WERI-Rb-1 (cell line): Measurements from ENCODE around the gene CSNK2A3.

Source experiments
- DNase-seq: peaks from one replicate; pipeline ENCODE4 v3.0.0-alpha.2; 2020
- H3K27ac ChIP-seq: fragments of 250-450 bp; sonication (Bioruptor Pico); 2 replicates; pipeline ENCODE4 v1.5.1; 2020; ENCODE audit warnings: mild to moderate bottlenecking, moderate library complexity
- H3K27me3 ChIP-seq: fragments of 250-450 bp; sonication (Bioruptor Pico); 2 replicates; pipeline ENCODE4 v1.5.1; 2021; ENCODE audit warnings: mild to moderate bottlenecking, low read depth, moderate library complexity; ENCODE audit not compliant: insufficient read depth, severe bottlenecking
- H3K36me3 ChIP-seq: fragments of 250-450 bp; sonication (Bioruptor Pico); 2 replicates; pipeline ENCODE4 v1.5.1; 2020; ENCODE audit warnings: mild to moderate bottlenecking, moderate library complexity
- H3K4me3 ChIP-seq: 2 replicates; pipeline ENCODE4 v1.5.1; 2011; ENCODE audit warnings: low read depth, mild to moderate bottlenecking, control low read depth, low read length
- H3K9me3 ChIP-seq: fragments of 250-450 bp; sonication (Bioruptor Pico); 2 replicates; pipeline ENCODE4 v1.5.1; 2021; ENCODE audit warnings: mild to moderate bottlenecking, moderate library complexity; ENCODE audit not compliant: severe bottlenecking
- TF ChIP-seq, protein P1 (sequence below): IDR thresholded peaks from 2 replicates; pipeline ENCODE4 v1.5.1; 2011; ENCODE audit warnings: low read depth, mild to moderate bottlenecking, control low read depth, inconsistent platforms, low read length

The CSNK2A3 gene

DNA sequence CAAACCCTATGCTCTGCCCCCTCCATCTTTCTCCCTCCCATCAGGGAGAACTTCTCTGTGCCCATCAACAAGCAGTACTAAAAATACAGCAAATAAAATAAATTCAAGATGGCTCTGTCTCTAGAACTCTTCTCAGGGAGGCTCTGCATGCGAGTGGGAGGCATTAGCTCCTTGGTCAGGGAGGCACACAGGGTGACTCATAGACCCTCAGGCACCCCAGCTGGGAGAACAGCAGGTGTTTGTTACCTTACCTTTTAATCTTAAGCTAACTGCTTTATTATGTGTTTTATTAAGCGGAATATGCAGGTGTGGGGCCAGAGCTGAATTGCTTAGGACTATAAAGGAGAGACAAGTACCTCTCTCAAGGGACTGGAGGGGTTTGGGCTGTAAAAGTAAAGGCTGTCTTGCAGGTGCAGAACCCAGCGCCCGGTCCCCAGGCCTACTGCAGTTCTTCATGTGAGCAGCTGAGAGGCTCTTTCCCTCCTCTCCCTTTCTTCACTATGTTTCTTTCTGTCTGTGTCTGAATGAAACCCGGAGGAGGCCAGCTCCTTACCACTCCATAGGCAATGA is 20.8 kb downstream of the CSNK2A3 start:
- TF ChIP-seq, protein P1, sequence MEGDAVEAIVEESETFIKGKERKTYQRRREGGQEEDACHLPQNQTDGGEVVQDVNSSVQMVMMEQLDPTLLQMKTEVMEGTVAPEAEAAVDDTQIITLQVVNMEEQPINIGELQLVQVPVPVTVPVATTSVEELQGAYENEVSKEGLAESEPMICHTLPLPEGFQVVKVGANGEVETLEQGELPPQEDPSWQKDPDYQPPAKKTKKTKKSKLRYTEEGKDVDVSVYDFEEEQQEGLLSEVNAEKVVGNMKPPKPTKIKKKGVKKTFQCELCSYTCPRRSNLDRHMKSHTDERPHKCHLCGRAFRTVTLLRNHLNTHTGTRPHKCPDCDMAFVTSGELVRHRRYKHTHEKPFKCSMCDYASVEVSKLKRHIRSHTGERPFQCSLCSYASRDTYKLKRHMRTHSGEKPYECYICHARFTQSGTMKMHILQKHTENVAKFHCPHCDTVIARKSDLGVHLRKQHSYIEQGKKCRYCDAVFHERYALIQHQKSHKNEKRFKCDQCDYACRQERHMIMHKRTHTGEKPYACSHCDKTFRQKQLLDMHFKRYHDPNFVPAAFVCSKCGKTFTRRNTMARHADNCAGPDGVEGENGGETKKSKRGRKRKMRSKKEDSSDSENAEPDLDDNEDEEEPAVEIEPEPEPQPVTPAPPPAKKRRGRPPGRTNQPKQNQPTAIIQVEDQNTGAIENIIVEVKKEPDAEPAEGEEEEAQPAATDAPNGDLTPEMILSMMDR: no peak
- Histone ChIP-seq H3K4me3 (no peak overlapping the region), H3K36me3 (no peaks in the 10 kb centered on the region), H3K27me3 (no peaks in the 10 kb centered on the region), H3K27ac (no peak overlapping the region), H3K9me3 (no peaks in the 10 kb centered on the region)
- DNase-seq: no peak

DNA sequence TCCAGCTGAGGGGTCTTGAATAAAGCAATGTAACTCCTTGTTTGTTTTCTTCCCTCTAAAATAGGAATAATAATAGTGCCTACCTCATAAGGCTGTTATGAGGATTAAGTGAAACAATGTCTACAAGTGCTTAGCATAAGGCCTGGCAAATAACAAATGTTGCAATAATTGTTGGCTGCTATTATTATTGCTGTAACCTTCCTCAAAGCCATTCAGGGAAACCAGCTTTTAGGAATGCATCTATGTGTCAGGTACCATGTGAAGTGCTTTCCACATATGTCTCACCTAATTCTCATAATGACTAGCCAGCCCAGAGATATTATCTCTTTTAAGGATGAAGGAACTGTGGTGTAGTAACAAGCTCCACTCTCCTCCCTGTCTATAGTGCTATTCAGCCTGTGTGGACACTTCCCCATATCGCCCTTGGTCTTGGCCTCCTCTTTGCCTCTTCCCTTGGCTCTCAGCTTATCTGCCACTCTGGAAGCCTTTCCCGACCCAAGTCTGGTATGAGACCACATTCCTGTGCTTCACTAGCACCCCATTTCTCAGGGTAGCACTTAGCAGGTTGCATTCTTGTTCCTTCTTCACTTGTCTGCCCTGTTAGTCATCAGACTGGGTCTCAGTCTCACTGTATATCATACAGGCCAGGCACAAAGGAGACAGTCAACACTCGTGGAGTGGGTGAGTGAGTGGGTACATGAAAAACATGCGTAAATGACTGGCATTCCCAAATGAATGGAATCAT is 23.8 kb downstream of the CSNK2A3 start:
- H3K4me3 ChIP-seq: no peak overlapping the region
- H3K27me3 ChIP-seq: no peaks in the 10 kb centered on the region
- H3K36me3 ChIP-seq: no peaks in the 10 kb centered on the region
- no peak overlapping the region for H3K27ac ChIP-seq
- TF ChIP-seq, protein P1: no peak
- no peaks in the 10 kb centered on the region for H3K9me3 ChIP-seq
- DNase-seq: no peak

DNA sequence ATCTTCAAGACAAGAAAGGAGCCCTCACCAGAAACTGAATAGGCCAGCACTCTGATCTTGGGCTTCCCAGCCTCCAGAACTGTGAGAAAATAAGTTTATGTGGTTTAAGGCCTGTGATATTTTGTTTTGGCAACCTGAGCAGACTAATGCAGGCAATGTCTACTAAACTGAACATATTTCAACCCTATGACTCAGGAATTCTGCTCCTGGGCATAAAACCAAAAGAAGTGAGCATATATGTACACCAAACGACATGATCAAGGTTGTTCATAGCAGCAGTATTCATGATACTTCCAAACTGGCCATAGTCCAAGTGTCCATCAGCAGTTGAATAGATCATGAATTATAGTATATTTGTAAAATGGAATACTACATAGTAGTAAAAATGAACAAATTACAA is 29.0 kb downstream of the CSNK2A3 start:
- TF ChIP-seq, protein P1: no peak
- no peak for DNase-seq
- Histone ChIP-seq H3K36me3 (no peaks in the 10 kb centered on the region), H3K9me3 (no peaks in the 10 kb centered on the region), H3K27me3 (no peaks in the 10 kb centered on the region), H3K27ac (no peak overlapping the region), H3K4me3 (no peak overlapping the region)

DNA sequence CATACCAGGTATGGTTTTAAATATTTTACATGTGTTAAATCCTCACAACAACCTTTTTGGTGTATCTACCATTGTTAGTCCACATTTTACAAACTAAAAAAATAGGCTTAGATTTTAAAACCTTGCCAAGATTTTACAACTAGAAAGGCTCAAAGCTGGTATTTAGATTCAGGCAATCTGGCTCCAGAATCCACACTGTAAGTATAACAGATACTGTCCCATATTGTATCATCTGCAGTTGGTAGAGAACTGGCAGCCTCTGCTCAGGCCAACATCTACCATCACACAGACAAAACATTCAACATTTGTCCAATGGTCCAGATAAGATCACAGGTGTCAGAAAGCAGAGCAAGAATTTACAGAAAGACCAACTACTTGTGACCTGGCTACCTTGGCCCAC is 30.9 kb downstream of the CSNK2A3 start:
- Histone ChIP-seq H3K36me3 (no peaks in the 10 kb centered on the region), H3K4me3 (no peak overlapping the region), H3K9me3 (no peaks in the 10 kb centered on the region), H3K27me3 (no peaks in the 10 kb centered on the region), H3K27ac (no peak overlapping the region)
- no peak for DNase-seq
- TF ChIP-seq, protein P1: no peak

DNA sequence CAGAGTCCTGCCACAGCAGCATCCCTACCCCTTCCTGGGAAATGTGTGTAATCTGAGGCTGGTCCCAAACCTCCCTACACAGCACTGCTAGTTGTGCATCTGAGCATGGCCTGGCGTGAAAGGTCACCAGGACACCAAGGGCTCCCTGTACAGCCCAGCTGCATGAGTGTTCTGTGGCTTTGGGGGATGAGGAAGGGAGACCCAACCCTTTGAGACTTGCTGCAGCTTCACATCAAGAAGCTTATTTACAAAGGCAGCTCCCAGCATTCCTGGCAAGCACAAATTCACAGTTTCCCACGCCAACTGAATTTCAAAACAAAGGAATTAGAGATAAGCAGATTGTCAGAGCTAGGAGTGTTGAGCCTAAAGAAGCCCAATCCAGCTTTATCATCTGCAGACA is 32.2 kb downstream of the CSNK2A3 start:
- Histone ChIP-seq H3K27me3 (no peaks in the 10 kb centered on the region), H3K27ac (no peak overlapping the region), H3K36me3 (no peaks in the 10 kb centered on the region), H3K4me3 (no peak overlapping the region), H3K9me3 (no peaks in the 10 kb centered on the region)
- TF ChIP-seq, protein P1: no peak
- DNase-seq: peak; percentile 19

DNA sequence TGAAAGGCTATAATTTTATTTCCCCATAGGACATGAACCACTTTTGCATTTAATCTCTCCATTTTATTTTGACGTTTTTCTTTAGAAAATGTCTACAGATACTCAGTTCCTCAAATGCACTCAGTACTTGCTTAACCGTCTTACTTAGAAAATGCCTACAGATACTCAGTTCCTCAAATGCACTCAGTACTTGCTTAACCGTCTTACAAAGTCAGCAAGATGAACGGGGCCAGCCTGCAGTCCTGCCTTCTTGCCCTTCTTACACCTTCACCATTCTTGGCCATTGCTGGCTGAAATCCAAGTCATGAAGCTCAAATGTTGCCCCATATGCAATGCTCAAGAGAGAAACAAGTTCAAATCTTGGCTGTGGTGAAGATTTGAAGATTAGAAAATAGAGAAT is 34.1 kb downstream of the CSNK2A3 start:
- H3K27me3 ChIP-seq: no peaks in the 10 kb centered on the region
- H3K36me3 ChIP-seq: no peaks in the 10 kb centered on the region
- H3K4me3 ChIP-seq: no peak overlapping the region
- no peaks in the 10 kb centered on the region for H3K9me3 ChIP-seq
- no peak overlapping the region for H3K27ac ChIP-seq
- TF ChIP-seq, protein P1: no peak
- DNase-seq: no peak
